SK-N-SH treated with all-trans-retinoic acid at 6 μM for 48 hours (cell line): ENCODE measurements around the gene TEP1.

Source experiments
- ATAC-seq: fragments of 200-7000 bp; cut with Tn5 transposase; 3 replicates; pipeline ENCODE4 v1.9.1; 2020; ENCODE audit warnings: mild to moderate bottlenecking, moderate library complexity
- BACH2 ChIP-seq: fragments of 250-450 bp; sonication (Bioruptor Pico); IDR thresholded peaks from 2 replicates; pipeline ENCODE4 v1.9.0; 2021; ENCODE audit warnings: mild to moderate bottlenecking, borderline replicate concordance
- CREB5 ChIP-seq: fragments of 250-450 bp; sonication (Bioruptor Pico); IDR thresholded peaks from 2 replicates; pipeline ENCODE4 v1.5.1; 2020; ENCODE audit warnings: low read depth, mild to moderate bottlenecking, moderate library complexity
- CSDC2 ChIP-seq: fragments of 250-450 bp; sonication (Bioruptor Pico); IDR thresholded peaks from 2 replicates; pipeline ENCODE4 v1.5.0; 2020; ENCODE audit warnings: mild to moderate bottlenecking, moderate library complexity
- CSRNP3 ChIP-seq: fragments of 250-450 bp; sonication (Bioruptor Pico); IDR thresholded peaks from 2 replicates; pipeline ENCODE4 v1.5.1; 2021; ENCODE audit warnings: mild to moderate bottlenecking, moderate library complexity
- GLIS3 ChIP-seq: fragments of 250-450 bp; sonication (Bioruptor Pico); IDR thresholded peaks from 2 replicates; pipeline ENCODE4 v1.5.0; 2020; ENCODE audit warnings: mild to moderate bottlenecking, moderate library complexity
- ISL1 ChIP-seq: fragments of 250-450 bp; sonication (Bioruptor Pico); IDR thresholded peaks from 2 replicates; pipeline ENCODE4 v2.1.2; 2022; ENCODE audit warnings: mild to moderate bottlenecking, moderate library complexity
- OSR1 ChIP-seq: fragments of 250-450 bp; sonication (Bioruptor Pico); IDR thresholded peaks from 2 replicates; pipeline ENCODE4 v1.8.0; 2022; ENCODE audit warnings: moderate library complexity, mild to moderate bottlenecking, inconsistent platforms
- PATZ1 ChIP-seq: fragments of 250-450 bp; sonication (Bioruptor Pico); IDR thresholded peaks from 2 replicates; pipeline ENCODE4 v1.8.0; 2020; ENCODE audit warnings: mild to moderate bottlenecking, moderate library complexity, borderline replicate concordance
- POU6F1 ChIP-seq: fragments of 250-450 bp; sonication (Bioruptor Pico); IDR thresholded peaks from 2 replicates; pipeline ENCODE4 v1.8.0; 2021; ENCODE audit warnings: low read depth, mild to moderate bottlenecking, moderate library complexity, borderline replicate concordance
- PPARA ChIP-seq: fragments of 250-450 bp; sonication (Bioruptor Pico); IDR thresholded peaks from 2 replicates; pipeline ENCODE4 v1.5.0; 2020; ENCODE audit warnings: mild to moderate bottlenecking, borderline replicate concordance
- RARB ChIP-seq: fragments of 250-450 bp; sonication (Bioruptor Pico); IDR thresholded peaks from 2 replicates; pipeline ENCODE4 v1.8.0; 2021; ENCODE audit warnings: mild to moderate bottlenecking, moderate library complexity
- SNAI2 ChIP-seq: fragments of 250-450 bp; sonication (Bioruptor Pico); IDR thresholded peaks from 2 replicates; pipeline ENCODE4 v1.5.0; 2020; ENCODE audit warnings: mild to moderate bottlenecking, moderate library complexity
- TCF4 ChIP-seq: fragments of 250-450 bp; sonication (Bioruptor Pico); IDR thresholded peaks from 2 replicates; pipeline ENCODE4 v1.8.0; 2021; ENCODE audit warnings: mild to moderate bottlenecking, moderate library complexity, borderline replicate concordance
- TOX ChIP-seq: fragments of 250-450 bp; sonication (Bioruptor Pico); IDR thresholded peaks from 2 replicates; pipeline ENCODE4 v1.8.0; 2021; ENCODE audit warnings: mild to moderate bottlenecking, moderate library complexity, borderline replicate concordance
- TSHZ2 ChIP-seq: fragments of 250-450 bp; sonication (Bioruptor Pico); IDR thresholded peaks from 2 replicates; pipeline ENCODE4 v1.5.0; 2020; ENCODE audit warnings: mild to moderate bottlenecking, moderate library complexity
- ZC3H10 ChIP-seq: fragments of 250-450 bp; sonication (Bioruptor Pico); IDR thresholded peaks from 2 replicates; pipeline ENCODE4 v1.5.1; 2021; ENCODE audit warnings: mild to moderate bottlenecking, moderate library complexity
- ZNF565 ChIP-seq: fragments of 450-650 bp; formaldehyde crosslinking; conservative IDR thresholded peaks from 2 replicates; pipeline ENCODE4 v1.5.0; 2020; ENCODE audit warnings: low read depth, mild to moderate bottlenecking, moderate library complexity
- ZNF70 ChIP-seq: fragments of 450-650 bp; formaldehyde crosslinking; IDR thresholded peaks from 2 replicates; pipeline ENCODE4 v1.5.0; 2020; ENCODE audit warnings: mild to moderate bottlenecking, moderate library complexity
- ZNF8 ChIP-seq: fragments of 450-650 bp; formaldehyde crosslinking; IDR thresholded peaks from 2 replicates; pipeline ENCODE4 v1.5.0; 2020; ENCODE audit warnings: mild to moderate bottlenecking, moderate library complexity

The TEP1 gene

GRCh38 chr14:20384321-20384720 is 29.0 kb downstream of the TEP1 start (continued):
- TF ChIP-seq POU6F1 (CRISPR knock-in tag), result no peak
- TF ChIP-seq ZC3H10 (CRISPR knock-in tag), result no peak

GRCh38 chr14:20383636-20384035 is 29.7 kb downstream of the TEP1 start:
- TF ChIP-seq OSR1 (CRISPR knock-in tag) (no peak), BACH2 (CRISPR knock-in tag) (no peak), ZNF8 (CRISPR knock-in tag) (no peak), ZNF70 (no peak), TCF4 (CRISPR knock-in tag) (no peak), TSHZ2 (CRISPR knock-in tag) (no peak), PPARA (CRISPR knock-in tag) (no peak)
- no peak for ATAC-seq

GRCh38 chr14:20383032-20383431 is 30.3 kb downstream of the TEP1 start:
- TF ChIP-seq CSDC2 (CRISPR knock-in tag) (no peak), PATZ1 (no peak)
- no peak for ATAC-seq

- TF ChIP-seq TCF4 (CRISPR knock-in tag) (no peak), GLIS3 (CRISPR knock-in tag) (no peak), OSR1 (CRISPR knock-in tag) (no peak), CSRNP3 (CRISPR knock-in tag) (no peak), BACH2 (CRISPR knock-in tag) (no peak), PPARA (CRISPR knock-in tag) (no peak), ZNF8 (CRISPR knock-in tag) (no peak), RARB (CRISPR knock-in tag) (no peak), CSDC2 (CRISPR knock-in tag) (no peak), TSHZ2 (CRISPR knock-in tag) (no peak), SNAI2 (no peak)
- no peak for ATAC-seq
These were observed 30.8 kb downstream of the TEP1 start for GRCh38 chr14:20382526-20382925.

GRCh38 chr14:20381341-20381740 is 32.0 kb downstream of the TEP1 start:
- no peak for ATAC-seq
- no peak for TF ChIP-seq ZNF565 (CRISPR knock-in tag)
- no peak for TF ChIP-seq ZNF8 (CRISPR knock-in tag)
- TF ChIP-seq BACH2 (CRISPR knock-in tag), result no peak
- no peak for TF ChIP-seq TSHZ2 (CRISPR knock-in tag)
- no peak for TF ChIP-seq ZNF70
- no peak for TF ChIP-seq TOX (CRISPR knock-in tag)
- TF ChIP-seq CREB5, result no peak
- no peak for TF ChIP-seq OSR1 (CRISPR knock-in tag)
- TF ChIP-seq ISL1 (CRISPR knock-in tag), result no peak
- no peak for TF ChIP-seq TCF4 (CRISPR knock-in tag)
